ENCODE data around the gene PTPRT. TPM values are rescaled to one million over a fixed set of nuclear protein-coding genes. Genes with fewer than 3 reads are reported as not detected.
"Not testable (repeated sequence)": the region's sequence is repeated elsewhere in the genome, so short reads cannot be mapped to it uniquely, and the experiment has no call there.

PTPRT gene
- total RNA-seq, 1 donor from 2014 or later: not detected

DNA sequence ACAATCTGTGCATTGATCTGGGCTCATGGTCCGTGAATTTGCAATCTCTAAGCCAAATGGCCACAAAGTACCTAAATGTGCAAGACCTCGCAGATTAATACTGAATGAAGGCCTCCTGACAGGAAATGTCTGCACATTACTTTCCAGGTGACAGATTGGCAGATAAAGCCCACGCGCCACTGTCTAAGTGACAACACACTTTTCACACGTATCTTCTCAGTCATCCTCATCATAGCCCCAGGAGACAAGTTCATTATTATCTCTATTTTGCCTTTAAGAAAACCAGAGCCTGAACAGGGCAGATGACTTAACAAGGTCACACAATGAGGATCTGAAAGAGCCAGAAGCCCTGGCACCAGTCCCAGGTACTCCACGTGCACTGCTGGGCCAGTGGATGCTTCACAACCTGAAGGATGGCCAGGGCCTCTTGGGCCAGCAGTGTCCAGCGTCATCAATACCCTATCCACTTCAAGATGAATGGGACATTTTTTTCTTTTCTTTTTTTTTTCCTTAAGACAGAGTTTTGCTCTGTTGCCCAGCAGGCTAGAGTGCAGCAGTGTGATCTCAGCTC, 266.3 kb downstream of the PTPRT start:
- no peak for TF ChIP-seq CTCF (IDR thresholded peaks at IDR 0.05)
- Mint-ChIP-seq H3K27ac (ENCODE audit: unreplicated experiment) (no peak overlapping the region), H3K4me3 (ENCODE audit: unreplicated experiment) (no peak overlapping the region), H3K36me3 (ENCODE audit: unreplicated experiment) (no peaks in the 10 kb centered on the region), H3K4me1 (ENCODE audit: unreplicated experiment) (no peaks in the 10 kb centered on the region), H3K27me3 (ENCODE audit: unreplicated experiment) (no peaks in the 10 kb centered on the region), H3K9me3 (ENCODE audit: unreplicated experiment) (peaks cover 34% of the 10 kb centered on the region)
- DNase-seq (ENCODE audit: extremely low spot score, unreplicated experiment): no peak

- no peak for TF ChIP-seq CTCF (IDR thresholded peaks at IDR 0.05)
- H3K36me3 Mint-ChIP-seq (ENCODE audit: unreplicated experiment): no peaks in the 10 kb centered on the region
- DNase-seq (ENCODE audit: extremely low spot score, unreplicated experiment): no peak
These were observed 268.9 kb downstream of the PTPRT start for GRCh38 chr20:42920776-42921175.

GRCh38 chr20:42919316-42919715, 270.4 kb downstream of the PTPRT start:
- Mint-ChIP-seq H3K27me3 (ENCODE audit: unreplicated experiment) (no peaks in the 10 kb centered on the region), H3K27ac (ENCODE audit: unreplicated experiment) (no peak overlapping the region), H3K36me3 (ENCODE audit: unreplicated experiment) (no peaks in the 10 kb centered on the region), H3K9me3 (ENCODE audit: unreplicated experiment) (peaks cover 40% of the 10 kb centered on the region), H3K4me1 (ENCODE audit: unreplicated experiment) (no peaks in the 10 kb centered on the region), H3K4me3 (ENCODE audit: unreplicated experiment) (no peak overlapping the region)
- no peak for DNase-seq (ENCODE audit: extremely low spot score, unreplicated experiment)
- TF ChIP-seq CTCF (IDR thresholded peaks at IDR 0.05): no peak

More at GRCh38 chr20:42920776-42921175, 268.9 kb downstream of the PTPRT start:
- Mint-ChIP-seq H3K27me3 (ENCODE audit: unreplicated experiment) (no peaks in the 10 kb centered on the region), H3K4me1 (ENCODE audit: unreplicated experiment) (no peaks in the 10 kb centered on the region), H3K27ac (ENCODE audit: unreplicated experiment) (no peak overlapping the region), H3K9me3 (ENCODE audit: unreplicated experiment) (peaks cover 40% of the 10 kb centered on the region), H3K4me3 (ENCODE audit: unreplicated experiment) (no peak overlapping the region)

DNA sequence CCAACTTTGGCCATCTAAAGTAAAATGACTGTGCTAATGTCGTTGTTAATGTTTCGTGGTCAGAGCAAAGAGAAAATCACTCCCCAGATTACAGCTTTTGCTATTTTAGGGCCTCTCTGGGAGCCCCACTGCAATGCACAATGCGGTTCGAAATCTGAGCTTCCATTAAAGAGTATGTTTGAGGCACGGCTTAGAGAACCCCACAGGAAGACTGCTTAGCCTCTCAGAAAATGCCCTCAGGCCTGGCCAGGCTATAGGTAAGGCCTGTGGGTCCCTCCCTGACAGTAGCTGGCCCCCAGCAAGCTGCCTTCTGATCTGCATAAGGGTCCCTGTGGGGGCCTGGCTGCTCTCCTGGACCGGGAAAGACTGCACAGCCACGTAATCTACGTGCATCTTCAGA, 274.6 kb downstream of the PTPRT start:
- no peaks in the 10 kb centered on the region for H3K36me3 Mint-ChIP-seq (ENCODE audit: unreplicated experiment)
- H3K27ac Mint-ChIP-seq (ENCODE audit: unreplicated experiment): no peak overlapping the region
- no peak overlapping the region for H3K4me3 Mint-ChIP-seq (ENCODE audit: unreplicated experiment)
- TF ChIP-seq CTCF (IDR thresholded peaks at IDR 0.05): no peak
- no peak for DNase-seq (ENCODE audit: extremely low spot score, unreplicated experiment)
- peaks cover 31% of the 10 kb centered on the region for H3K9me3 Mint-ChIP-seq (ENCODE audit: unreplicated experiment)
- H3K4me1 Mint-ChIP-seq (ENCODE audit: unreplicated experiment): no peaks in the 10 kb centered on the region
- no peaks in the 10 kb centered on the region for H3K27me3 Mint-ChIP-seq (ENCODE audit: unreplicated experiment)

GRCh38 chr20:42914302-42914701, 275.4 kb downstream of the PTPRT start:
- Mint-ChIP-seq H3K27me3 (ENCODE audit: unreplicated experiment) (no peaks in the 10 kb centered on the region), H3K36me3 (ENCODE audit: unreplicated experiment) (no peaks in the 10 kb centered on the region), H3K9me3 (ENCODE audit: unreplicated experiment) (peaks cover 31% of the 10 kb centered on the region), H3K4me3 (ENCODE audit: unreplicated experiment) (no peak overlapping the region), H3K4me1 (ENCODE audit: unreplicated experiment) (no peaks in the 10 kb centered on the region), H3K27ac (ENCODE audit: unreplicated experiment) (no peak overlapping the region)
- no peak for DNase-seq (ENCODE audit: extremely low spot score, unreplicated experiment)
- TF ChIP-seq CTCF (IDR thresholded peaks at IDR 0.05): no peak

- not testable (repeated sequence) for H3K27ac Mint-ChIP-seq (ENCODE audit: unreplicated experiment); H3K4me1 Mint-ChIP-seq (ENCODE audit: unreplicated experiment); H3K27me3 Mint-ChIP-seq (ENCODE audit: unreplicated experiment); DNase-seq (ENCODE audit: extremely low spot score, unreplicated experiment); H3K4me3 Mint-ChIP-seq (ENCODE audit: unreplicated experiment); H3K36me3 Mint-ChIP-seq (ENCODE audit: unreplicated experiment)
- H3K9me3 Mint-ChIP-seq (ENCODE audit: unreplicated experiment): peaks cover 34% of the 10 kb centered on the region
These were observed 278.9 kb downstream of the PTPRT start for GRCh38 chr20:42910808-42911207.
